Parathyroid adenoma (tissue), 2 donors: Measurements from ENCODE around the gene OSBPL5.

ENCODE experiments used
- H2AFZ ChIP-seq: fragments of 300-600 bp; sonication (generic); one replicate; pipeline ENCODE4 v1.7.0; 2017; ENCODE audit warnings: antibody characterized with exemption, mild to moderate bottlenecking
- H3K27ac ChIP-seq: fragments of 300-600 bp; sonication (generic); one replicate; pipeline ENCODE4 v1.7.0; 2017
- H3K27me3 ChIP-seq: fragments of 300-600 bp; sonication (generic); one replicate; pipeline ENCODE4 v1.7.0; 2017; ENCODE audit warnings: low read length; ENCODE audit not compliant: control insufficient read depth, insufficient read depth
- H3K36me3 ChIP-seq: fragments of 300-600 bp; sonication (generic); one replicate; pipeline ENCODE4 v1.7.0; 2017; ENCODE audit warnings: low read length; ENCODE audit not compliant: control insufficient read depth, insufficient read depth
- H3K4me1 ChIP-seq: fragments of 300-600 bp; sonication (generic); one replicate; pipeline ENCODE4 v1.7.0; 2017; ENCODE audit warnings: control low read depth
- H3K4me2 ChIP-seq: fragments of 300-600 bp; sonication (generic); one replicate; pipeline ENCODE4 v1.7.0; 2017; ENCODE audit warnings: low read length
- H3K4me3 ChIP-seq: fragments of 300-600 bp; sonication (generic); one replicate; pipeline ENCODE4 v1.7.0; 2017; ENCODE audit warnings: low read depth, low read length
- H3K79me2 ChIP-seq: fragments of 300-600 bp; sonication (generic); one replicate; pipeline ENCODE4 v1.7.0; 2017; ENCODE audit warnings: control low read depth
- H3K9ac ChIP-seq: fragments of 300-600 bp; sonication (generic); one replicate; pipeline ENCODE4 v1.7.0; 2017; ENCODE audit warnings: mild to moderate bottlenecking
- H3K9me3 ChIP-seq: fragments of 300-600 bp; sonication (generic); one replicate; pipeline ENCODE4 v1.7.0; 2017; ENCODE audit warnings: low read length; ENCODE audit not compliant: control insufficient read depth
- TF ChIP-seq, protein P1 (sequence below): fragments of 300-600 bp; sonication (generic); IDR thresholded peaks from one replicate; pipeline ENCODE4 v1.7.0; 2017; ENCODE audit warnings: antibody characterized with exemption, mild to moderate bottlenecking
- donor health status: primary hyperparathyroidism.

The OSBPL5 gene, protein sequence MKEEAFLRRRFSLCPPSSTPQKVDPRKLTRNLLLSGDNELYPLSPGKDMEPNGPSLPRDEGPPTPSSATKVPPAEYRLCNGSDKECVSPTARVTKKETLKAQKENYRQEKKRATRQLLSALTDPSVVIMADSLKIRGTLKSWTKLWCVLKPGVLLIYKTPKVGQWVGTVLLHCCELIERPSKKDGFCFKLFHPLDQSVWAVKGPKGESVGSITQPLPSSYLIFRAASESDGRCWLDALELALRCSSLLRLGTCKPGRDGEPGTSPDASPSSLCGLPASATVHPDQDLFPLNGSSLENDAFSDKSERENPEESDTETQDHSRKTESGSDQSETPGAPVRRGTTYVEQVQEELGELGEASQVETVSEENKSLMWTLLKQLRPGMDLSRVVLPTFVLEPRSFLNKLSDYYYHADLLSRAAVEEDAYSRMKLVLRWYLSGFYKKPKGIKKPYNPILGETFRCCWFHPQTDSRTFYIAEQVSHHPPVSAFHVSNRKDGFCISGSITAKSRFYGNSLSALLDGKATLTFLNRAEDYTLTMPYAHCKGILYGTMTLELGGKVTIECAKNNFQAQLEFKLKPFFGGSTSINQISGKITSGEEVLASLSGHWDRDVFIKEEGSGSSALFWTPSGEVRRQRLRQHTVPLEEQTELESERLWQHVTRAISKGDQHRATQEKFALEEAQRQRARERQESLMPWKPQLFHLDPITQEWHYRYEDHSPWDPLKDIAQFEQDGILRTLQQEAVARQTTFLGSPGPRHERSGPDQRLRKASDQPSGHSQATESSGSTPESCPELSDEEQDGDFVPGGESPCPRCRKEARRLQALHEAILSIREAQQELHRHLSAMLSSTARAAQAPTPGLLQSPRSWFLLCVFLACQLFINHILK

DNA sequence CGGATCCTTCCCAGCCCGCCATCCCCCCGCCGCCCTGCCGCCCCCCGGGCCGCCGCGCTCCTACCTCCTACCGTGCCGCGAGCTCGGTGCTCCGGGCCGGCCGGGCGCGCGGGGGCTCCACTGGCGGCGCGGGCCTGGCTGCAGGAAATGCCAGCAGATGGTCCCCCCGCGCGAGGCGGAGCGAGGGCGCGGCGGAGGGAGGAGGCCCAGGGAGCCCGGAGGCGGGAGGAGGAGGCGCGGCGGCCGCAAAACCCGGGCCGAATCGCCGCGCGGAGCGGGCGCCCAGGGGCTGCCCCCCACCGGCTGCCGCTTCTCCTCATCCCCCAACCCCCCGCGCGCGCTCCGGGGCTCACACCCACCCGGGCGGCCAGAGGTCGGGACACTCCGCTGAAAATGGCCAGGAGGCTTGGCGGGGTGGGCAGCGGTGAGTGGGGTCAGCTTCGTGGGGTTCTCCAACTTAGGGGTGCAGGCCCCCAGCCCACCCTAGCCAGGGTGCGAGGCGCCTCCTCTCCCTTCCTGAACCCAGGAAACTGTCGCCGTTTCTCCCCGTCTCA lies at the start of gene OSBPL5:
Gene OSBPL5 (minus strand): TSS at position 159 of the 554 bp plus-strand sequence. CDS start 36,162 bp downstream, outside the sequence.
- Histone ChIP-seq H2AFZ (peak within 1 kb of the TSS; percentile 73), H3K9ac (peak within 1 kb of the TSS; percentile 28), H3K4me1 (peaks cover 18% of the 10 kb centered on the region), H3K4me2 (peak within 1 kb of the TSS; percentile 87), H3K27ac (no peak within 1 kb of the TSS), H3K27me3 (no peaks in the 10 kb centered on the region), H3K79me2 (no peaks in the 10 kb centered on the region), H3K36me3 (no peaks in the 10 kb centered on the region), H3K9me3 (no peaks in the 10 kb centered on the region), H3K4me3 (peak within 1 kb of the TSS; percentile 42)
- TF ChIP-seq, protein P1, sequence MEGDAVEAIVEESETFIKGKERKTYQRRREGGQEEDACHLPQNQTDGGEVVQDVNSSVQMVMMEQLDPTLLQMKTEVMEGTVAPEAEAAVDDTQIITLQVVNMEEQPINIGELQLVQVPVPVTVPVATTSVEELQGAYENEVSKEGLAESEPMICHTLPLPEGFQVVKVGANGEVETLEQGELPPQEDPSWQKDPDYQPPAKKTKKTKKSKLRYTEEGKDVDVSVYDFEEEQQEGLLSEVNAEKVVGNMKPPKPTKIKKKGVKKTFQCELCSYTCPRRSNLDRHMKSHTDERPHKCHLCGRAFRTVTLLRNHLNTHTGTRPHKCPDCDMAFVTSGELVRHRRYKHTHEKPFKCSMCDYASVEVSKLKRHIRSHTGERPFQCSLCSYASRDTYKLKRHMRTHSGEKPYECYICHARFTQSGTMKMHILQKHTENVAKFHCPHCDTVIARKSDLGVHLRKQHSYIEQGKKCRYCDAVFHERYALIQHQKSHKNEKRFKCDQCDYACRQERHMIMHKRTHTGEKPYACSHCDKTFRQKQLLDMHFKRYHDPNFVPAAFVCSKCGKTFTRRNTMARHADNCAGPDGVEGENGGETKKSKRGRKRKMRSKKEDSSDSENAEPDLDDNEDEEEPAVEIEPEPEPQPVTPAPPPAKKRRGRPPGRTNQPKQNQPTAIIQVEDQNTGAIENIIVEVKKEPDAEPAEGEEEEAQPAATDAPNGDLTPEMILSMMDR, result no peak

DNA sequence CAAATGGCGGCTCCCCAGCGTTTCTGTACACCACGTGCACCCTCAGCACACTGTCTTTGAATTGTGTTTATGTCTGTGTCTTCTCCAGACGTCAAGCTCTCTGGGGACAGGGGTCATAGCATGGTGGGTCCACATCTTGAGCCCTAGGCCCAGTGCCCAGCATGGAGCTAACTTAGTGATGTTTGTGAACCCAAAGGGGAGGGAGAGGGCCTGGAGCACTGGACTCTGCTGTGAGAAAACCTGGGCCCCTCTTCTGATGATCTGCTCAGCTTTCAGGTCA lies 49.2 kb upstream of the OSBPL5 start:
- Histone ChIP-seq H3K4me1 (no peaks in the 10 kb centered on the region), H3K27ac (no peak overlapping the region), H2AFZ (no peak overlapping the region), H3K4me2 (no peak overlapping the region), H3K9me3 (no peaks in the 10 kb centered on the region), H3K4me3 (no peak overlapping the region), H3K79me2 (no peaks in the 10 kb centered on the region), H3K9ac (no peak overlapping the region), H3K36me3 (no peaks in the 10 kb centered on the region), H3K27me3 (no peaks in the 10 kb centered on the region)
- TF ChIP-seq, protein P1, result no peak

DNA sequence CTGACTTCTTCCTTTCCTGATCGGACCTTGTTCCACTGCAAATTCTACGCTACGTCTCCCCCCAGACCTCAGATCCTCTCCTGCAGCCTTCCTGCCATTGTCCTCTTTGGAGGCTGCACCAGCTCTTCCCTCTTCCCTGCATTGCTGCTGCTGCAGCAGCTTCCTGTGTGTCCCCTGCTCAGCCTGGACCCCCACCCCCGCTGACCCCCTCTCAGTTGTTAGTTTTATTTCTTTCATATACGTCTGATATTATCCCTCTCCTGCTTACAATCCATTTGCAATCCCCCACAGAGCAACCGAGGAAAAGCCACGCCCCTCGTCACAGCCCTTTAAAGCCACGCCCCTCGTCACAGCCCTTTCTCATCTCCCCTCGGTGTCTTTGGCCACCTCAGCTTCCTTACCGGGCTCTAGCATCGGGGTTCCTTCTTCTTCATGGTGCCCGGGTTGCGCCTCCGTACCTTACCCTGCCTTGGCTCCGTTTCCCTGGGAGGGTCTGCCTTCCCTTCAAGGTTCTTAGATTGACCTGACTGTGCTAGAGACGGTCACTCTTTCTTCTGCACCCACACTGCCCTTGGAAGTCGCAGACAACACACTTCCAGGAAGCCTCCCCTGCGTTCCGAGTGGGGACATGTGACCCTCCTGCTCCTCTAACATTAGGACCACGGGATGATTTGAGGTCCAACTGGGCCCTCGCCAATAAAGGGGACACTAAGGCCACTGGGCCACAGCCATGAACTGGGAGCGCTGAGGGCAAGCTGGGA lies 48.7 kb upstream of the OSBPL5 start:
- Histone ChIP-seq H3K4me2 (no peak overlapping the region), H3K4me1 (no peaks in the 10 kb centered on the region), H3K36me3 (no peaks in the 10 kb centered on the region), H2AFZ (no peak overlapping the region), H3K9me3 (no peaks in the 10 kb centered on the region), H3K79me2 (no peaks in the 10 kb centered on the region), H3K27ac (no peak overlapping the region), H3K4me3 (no peak overlapping the region), H3K27me3 (no peaks in the 10 kb centered on the region), H3K9ac (no peak overlapping the region)
- TF ChIP-seq, protein P1, result no peak

DNA sequence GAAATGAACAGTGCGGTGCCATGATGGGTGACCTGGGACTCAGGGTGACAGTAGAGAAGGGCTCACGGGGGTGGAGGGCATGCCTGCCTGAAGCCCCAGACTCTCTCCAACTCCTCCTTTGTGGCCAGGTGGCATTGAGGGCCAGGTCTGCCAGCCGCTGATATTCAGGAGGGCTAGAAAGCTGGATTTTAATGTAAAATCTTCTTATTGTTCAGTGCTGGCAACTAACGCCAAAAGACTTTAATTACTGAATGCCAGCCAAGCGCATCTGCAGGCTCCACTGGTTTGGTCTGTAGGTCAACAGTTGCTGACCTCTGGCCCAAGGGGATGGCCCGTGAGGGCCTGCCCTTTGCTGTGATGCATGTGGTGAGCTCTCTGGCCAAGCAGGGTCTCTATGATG lies 43.2 kb upstream of the OSBPL5 start:
- H3K4me2 ChIP-seq, result no peak overlapping the region
- no peaks in the 10 kb centered on the region for H3K79me2 ChIP-seq
- H3K4me3 ChIP-seq, result no peak overlapping the region
- no peaks in the 10 kb centered on the region for H3K36me3 ChIP-seq
- no peak overlapping the region for H3K9ac ChIP-seq
- H3K27me3 ChIP-seq, result no peaks in the 10 kb centered on the region
- TF ChIP-seq, protein P1, result no peak
- H2AFZ ChIP-seq, result no peak overlapping the region
- H3K27ac ChIP-seq, result no peak overlapping the region
- H3K9me3 ChIP-seq, result no peaks in the 10 kb centered on the region
- H3K4me1 ChIP-seq, result no peaks in the 10 kb centered on the region
